Measurements from ENCODE around the gene ERG. TPM values are rescaled to one million over a fixed set of nuclear protein-coding genes. Genes with fewer than 3 reads are reported as not detected.

The ERG gene
- total and polyA plus RNA-seq, 11 donors, result 5.9 to 37.9 (median 15.4) TPM

DNA sequence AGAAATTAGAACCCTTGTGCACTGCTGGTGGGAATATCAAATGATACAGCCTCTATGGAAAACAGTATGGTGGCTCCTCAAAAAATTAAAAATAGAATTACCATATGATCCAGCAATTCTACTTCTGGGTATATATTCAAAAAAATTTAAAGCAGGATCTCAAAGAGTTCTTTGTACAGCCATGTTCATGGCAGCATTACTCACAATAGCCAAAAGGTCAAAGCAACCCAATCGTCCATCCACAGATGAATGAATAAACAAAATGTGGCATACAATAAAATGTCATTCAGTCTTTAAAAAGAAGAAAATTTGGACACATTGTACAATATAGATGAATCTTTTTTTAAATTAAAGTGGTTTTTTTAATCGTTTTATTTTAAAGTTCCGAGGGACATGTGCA, 36.3 kb upstream of the ERG start:
- no peaks in the 10 kb centered on the region for H3K4me1 ChIP-seq
- H3K9me3 ChIP-seq, result no peaks in the 10 kb centered on the region
- no peaks in the 10 kb centered on the region for H3K27me3 ChIP-seq
- H3K36me3 ChIP-seq, result no peaks in the 10 kb centered on the region
- 79 to 89% (median 84%) methylated on average over 3 of the region's 3 CpGs for WGBS, 4 donors
- ATAC-seq, result no peak
- no peak overlapping the region for H3K27ac ChIP-seq
- DNase-seq, result no peak
- TF ChIP-seq, protein P1, sequence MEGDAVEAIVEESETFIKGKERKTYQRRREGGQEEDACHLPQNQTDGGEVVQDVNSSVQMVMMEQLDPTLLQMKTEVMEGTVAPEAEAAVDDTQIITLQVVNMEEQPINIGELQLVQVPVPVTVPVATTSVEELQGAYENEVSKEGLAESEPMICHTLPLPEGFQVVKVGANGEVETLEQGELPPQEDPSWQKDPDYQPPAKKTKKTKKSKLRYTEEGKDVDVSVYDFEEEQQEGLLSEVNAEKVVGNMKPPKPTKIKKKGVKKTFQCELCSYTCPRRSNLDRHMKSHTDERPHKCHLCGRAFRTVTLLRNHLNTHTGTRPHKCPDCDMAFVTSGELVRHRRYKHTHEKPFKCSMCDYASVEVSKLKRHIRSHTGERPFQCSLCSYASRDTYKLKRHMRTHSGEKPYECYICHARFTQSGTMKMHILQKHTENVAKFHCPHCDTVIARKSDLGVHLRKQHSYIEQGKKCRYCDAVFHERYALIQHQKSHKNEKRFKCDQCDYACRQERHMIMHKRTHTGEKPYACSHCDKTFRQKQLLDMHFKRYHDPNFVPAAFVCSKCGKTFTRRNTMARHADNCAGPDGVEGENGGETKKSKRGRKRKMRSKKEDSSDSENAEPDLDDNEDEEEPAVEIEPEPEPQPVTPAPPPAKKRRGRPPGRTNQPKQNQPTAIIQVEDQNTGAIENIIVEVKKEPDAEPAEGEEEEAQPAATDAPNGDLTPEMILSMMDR (IDR thresholded peaks at IDR 0.05), result no peak
- no peak for TF ChIP-seq POLR2A (IDR thresholded peaks at IDR 0.05)
- intact Hi-C loops (cut with DNase I), result loop anchor here in 1 of 10 donors (10.0 kb wide), 1 partner anchor 70 kb away; no protein-coding TSS in a partner anchor
- no peak overlapping the region for H3K4me3 ChIP-seq

DNA sequence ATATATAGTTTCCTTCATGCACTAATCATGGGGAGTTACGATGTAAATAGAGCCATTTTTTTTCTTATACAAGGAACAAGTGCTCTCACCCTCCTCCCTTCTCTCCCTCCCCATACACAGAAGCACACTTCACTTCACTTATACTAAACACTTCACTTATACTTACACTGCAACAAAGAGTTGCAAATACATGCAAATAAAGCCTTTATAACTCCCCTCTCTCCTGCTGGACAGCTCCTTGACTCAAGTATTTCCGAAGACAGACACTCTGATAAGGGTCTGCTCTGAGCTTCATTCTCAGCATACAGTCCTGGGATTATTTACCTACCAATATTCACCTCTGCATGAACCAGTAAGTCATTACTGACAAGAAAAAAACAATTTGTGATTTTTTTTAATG, 35.6 kb upstream of the ERG start:
- no peak for ATAC-seq
- 45 to 63% (median 57%) methylated on average over 2 of the region's 2 CpGs for WGBS, 4 donors
- intact Hi-C loops (cut with DNase I), result loop anchor here in 1 of 10 donors (10.0 kb wide), 1 partner anchor 71 kb away; no protein-coding TSS in a partner anchor

DNA sequence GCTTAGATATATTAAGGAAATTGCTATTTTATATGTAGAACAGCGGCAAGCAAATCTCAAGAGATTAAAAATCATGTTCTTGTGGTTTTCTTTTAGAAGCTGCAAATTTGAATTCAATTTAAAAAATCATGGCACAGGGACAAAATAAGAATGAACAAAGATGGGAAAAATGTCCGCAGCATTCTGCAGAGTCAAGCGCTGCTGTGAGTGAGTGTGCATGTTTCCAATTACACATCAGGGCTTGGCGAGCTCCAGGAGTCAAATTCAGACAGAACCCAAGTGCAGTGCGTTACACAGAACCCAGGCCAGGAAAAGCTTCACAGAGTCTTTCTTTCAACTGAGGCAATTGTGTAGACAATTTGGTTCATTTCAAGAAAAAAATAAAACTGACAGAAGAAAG, 33.3 kb upstream of the ERG start:
- no peaks in the 10 kb centered on the region for H3K36me3 ChIP-seq
- no peaks in the 10 kb centered on the region for H3K9me3 ChIP-seq
- H3K27ac ChIP-seq, result no peak overlapping the region
- intact Hi-C loops (cut with DNase I), result loop anchor here in 1 of 10 donors (10.0 kb wide), 1 partner anchor 73 kb away; no protein-coding TSS in a partner anchor
- no peak overlapping the region for H3K4me3 ChIP-seq
- no peak for TF ChIP-seq POLR2A (IDR thresholded peaks at IDR 0.05)
- TF ChIP-seq, protein P1 (IDR thresholded peaks at IDR 0.05), result no peak
- H3K27me3 ChIP-seq, result peaks cover 0 to 2% (median 0%) of the 10 kb centered on the region in 9 donors
- peak in 2 of 4 donors; percentile 36 to 56 for ATAC-seq
- 69 to 73% (median 71%) methylated on average over 5 of the region's 5 CpGs for WGBS, 4 donors
- H3K4me1 ChIP-seq, result no peaks in the 10 kb centered on the region
- peak in 2 of 5 donors; percentile 26 to 33 for DNase-seq

More for the DNA sequence above, 35.6 kb upstream of the ERG start:
- Histone ChIP-seq H3K27ac (no peak overlapping the region), H3K9me3 (no peaks in the 10 kb centered on the region), H3K36me3 (no peaks in the 10 kb centered on the region), H3K4me1 (no peaks in the 10 kb centered on the region), H3K4me3 (no peak overlapping the region), H3K27me3 (peaks cover 0 to 2% (median 0%) of the 10 kb centered on the region in 9 donors)
- TF ChIP-seq, protein P1 (IDR thresholded peaks at IDR 0.05), result no peak
- TF ChIP-seq POLR2A (IDR thresholded peaks at IDR 0.05), result no peak
- no peak for DNase-seq

DNA sequence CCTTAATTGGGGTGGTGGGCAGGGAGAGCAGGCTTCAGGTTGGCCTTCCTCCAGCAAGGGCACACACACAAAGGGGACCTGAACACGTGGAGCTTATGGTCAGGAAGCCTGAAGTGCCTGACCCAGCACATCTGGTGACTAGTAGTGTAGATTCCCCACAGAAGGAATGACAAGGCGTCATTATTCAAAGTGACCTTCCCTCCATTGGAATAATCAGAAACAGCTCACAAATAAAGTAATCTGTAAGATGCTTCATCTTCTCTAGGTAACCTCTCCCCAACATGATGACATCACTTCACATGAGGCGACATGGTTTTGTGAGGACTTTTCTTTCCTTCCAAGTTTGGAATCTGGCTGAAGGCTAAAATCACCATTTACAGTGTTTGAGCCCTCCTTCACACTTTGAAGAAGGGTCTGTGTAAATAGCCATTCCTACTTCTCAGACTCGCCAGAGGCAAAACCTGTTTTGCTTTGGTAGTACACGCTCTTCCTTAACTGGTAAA, 32.8 kb upstream of the ERG start:
- H3K36me3 ChIP-seq, result no peaks in the 10 kb centered on the region
- no peak for DNase-seq
- no peak overlapping the region for H3K4me3 ChIP-seq
- no peaks in the 10 kb centered on the region for H3K4me1 ChIP-seq
- no peak for ATAC-seq
- intact Hi-C loops (cut with DNase I), result loop anchor here in 1 of 10 donors (10.0 kb wide), 1 partner anchor 74 kb away; no protein-coding TSS in a partner anchor
- H3K27me3 ChIP-seq, result peaks cover 0 to 2% (median 0%) of the 10 kb centered on the region in 9 donors
- no peak overlapping the region for H3K27ac ChIP-seq
- TF ChIP-seq, protein P1 (IDR thresholded peaks at IDR 0.05), result no peak
- no peak for TF ChIP-seq POLR2A (IDR thresholded peaks at IDR 0.05)
- WGBS, 4 donors, result 78 to 85% (median 82%) methylated on average over 5 of the region's 5 CpGs
- H3K9me3 ChIP-seq, result no peaks in the 10 kb centered on the region

Measured in heart left ventricle (tissue), 16 donors.